Hippocampal formation (tissue), 2 donors: Measurements from ENCODE around the gene CACNA2D3.

ENCODE experiments used
- DNase-seq, 2 donors: peaks; one replicate each; lab custom pipeline; 2025; lab: John Stamatoyannopoulos, UW

Gene CACNA2D3

DNA sequence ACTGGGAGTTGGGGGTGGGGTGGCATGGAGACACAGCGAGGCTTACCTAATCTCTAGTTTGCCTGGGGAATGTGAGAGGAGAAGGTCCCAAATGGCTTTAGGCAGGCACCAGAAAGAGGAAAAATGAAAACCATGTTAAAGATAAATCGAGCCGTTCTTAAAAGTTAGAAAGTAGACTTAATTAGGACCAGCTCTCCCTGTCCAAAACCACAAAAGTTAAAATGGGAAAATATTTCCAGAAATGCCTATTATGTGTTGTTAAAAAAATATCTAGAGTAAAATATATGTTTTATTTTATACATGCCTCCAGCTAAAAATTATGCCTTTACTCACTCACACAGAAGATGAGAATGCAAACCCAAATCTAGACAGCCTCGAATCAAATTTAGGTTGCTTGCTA, 755.4 kb downstream of the CACNA2D3 start:
- no peak for DNase-seq

DNA sequence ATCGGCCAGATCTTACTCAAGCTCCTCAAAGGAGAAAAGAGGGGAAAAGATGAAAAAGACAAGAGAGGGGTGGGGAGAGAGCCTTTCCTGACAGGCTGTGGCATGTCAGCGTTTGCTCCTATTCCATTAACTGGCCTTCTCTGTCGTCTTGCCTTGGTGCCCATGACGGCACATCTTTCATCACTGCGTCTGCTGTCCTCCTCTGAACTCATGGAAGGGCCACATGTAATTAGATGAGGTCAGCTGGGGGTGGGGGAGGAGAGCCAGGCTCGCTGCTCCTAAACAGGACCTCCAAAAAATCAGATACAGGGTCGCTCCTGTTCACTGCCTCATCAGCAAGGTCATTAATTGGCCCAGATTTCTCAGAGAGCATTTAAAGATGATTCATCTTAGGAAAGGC, 755.8 kb downstream of the CACNA2D3 start:
- DNase-seq = no peak

DNA sequence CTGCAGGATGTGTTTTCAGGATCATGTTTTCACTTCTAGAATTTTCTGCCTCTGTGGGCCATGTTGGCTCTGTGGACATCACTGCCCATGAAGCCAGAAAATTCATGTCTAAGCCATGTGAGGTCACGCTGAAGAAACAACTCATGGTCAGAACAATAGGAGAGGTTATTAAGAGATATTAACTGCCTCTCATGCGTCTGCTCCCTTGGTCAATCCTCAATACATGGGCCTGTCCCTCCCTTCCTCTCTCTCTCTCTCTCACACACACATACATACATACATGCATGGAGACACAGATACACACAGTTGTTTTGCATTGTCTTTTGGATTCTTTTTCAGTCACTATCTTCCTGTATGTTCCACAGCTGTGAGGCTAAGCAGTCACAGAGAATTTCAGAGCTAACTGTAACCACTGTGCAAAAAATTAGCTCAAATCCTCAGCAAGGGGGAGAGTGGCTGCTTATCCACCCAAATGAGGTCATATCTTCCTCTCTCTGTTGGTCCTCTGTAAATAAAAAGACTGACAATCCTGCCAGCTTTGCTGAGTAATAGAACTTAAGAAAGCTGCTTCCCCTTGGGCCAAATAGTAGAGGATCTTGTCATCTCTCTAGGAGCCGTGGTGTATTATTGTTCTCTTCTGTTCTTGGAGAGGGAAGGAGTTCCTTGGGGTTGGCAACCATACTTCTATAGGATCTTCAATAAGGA, 759.9 kb downstream of the CACNA2D3 start:
- no peak for DNase-seq

DNA sequence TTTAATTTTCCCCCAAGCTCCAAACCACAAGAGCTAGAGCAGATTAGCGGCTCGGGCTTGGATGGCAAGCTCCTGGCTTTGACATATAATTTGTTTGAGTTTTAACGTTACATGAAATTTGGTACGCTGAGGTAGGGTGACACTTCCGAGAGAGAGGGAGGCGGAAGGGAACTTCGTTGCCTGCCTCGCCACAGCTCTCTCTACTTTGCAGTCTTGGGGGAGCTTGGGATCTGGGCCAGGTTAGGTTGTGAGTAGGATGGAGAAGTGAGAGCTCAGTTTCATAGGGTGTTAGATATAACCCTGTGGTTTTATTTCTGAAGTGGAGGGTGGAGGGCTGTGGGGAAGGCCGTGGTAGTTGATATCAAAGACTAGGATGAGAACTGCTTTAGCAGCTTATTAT, 765.8 kb downstream of the CACNA2D3 start:
- peak in 1 of 2 donors; percentile 9 for DNase-seq

DNA sequence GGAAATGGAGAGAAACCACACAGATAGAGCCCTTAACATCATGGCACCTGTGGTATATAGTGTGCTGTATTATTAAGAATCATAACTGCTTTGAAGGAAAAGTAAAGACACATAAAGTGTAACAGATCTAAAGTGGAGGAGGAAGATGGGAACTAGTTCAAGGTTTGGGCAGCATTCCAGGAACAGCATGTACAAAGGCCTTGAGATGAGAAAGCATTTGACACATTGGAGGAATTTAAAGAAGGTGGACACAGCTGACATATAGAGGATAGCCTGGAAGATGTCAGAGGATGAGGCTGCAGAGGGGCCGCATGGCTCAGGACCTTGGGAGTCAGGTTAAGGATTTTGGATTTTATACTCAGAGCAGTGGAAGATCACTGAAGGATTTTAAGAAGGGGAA, 766.5 kb downstream of the CACNA2D3 start:
- no peak for DNase-seq

DNA sequence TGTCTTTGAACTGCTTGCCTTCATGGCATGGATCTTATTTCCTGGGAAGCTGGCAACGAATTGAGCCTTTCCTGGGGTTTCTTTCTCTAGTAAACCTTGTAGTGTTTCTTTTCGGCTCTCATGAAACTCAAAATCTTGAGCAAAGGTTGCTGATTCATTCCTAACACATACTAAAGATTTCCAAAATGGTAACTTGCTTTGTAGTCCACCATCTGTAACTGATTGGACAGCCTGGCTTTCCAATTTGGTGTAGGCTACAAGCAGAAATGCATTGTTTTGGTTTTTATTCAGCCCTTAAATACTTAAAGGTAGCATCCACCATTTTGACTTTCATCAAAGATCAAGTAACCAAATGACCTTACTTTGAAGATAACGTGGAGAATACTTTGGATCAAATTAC, 767.4 kb downstream of the CACNA2D3 start:
- no peak for DNase-seq

DNA sequence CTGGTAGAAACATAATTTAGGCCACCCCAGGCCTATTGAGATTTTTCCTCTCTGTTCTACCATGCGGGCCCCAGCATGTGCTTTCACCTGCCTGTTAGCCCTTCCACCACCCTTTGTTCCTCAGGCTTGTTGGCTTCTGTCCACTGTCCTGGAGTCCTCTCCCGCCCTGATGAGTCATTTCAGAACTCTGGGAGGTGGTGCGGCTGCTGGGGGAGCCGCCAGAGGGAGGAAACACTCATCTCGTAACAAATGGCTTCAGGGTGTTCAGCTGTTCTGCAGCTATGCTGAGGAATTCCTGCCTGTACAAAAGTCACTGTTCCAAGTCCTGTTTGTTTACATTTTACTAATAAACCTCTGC, 769.2 kb downstream of the CACNA2D3 start:
- peak; percentile 17 to 45 for DNase-seq

DNA sequence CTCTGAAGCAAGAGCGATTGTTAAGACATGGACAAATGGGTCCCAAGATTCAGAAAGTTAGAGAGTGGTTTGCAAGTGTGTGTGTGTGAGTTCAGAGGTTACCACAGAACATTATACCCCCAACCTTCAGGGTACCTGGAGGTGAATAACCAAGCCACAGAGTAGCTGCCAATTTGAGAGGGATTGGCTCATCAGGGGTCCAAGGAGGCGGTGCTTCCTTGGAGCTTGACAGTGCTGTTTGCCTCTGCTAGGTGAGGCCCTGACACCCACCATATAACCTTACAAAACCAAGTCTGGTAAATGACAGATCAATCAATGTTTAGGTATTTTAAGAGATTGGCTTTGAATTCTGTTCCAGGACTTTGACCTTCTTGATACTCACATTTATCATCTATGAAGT, 769.8 kb downstream of the CACNA2D3 start:
- no peak for DNase-seq

DNA sequence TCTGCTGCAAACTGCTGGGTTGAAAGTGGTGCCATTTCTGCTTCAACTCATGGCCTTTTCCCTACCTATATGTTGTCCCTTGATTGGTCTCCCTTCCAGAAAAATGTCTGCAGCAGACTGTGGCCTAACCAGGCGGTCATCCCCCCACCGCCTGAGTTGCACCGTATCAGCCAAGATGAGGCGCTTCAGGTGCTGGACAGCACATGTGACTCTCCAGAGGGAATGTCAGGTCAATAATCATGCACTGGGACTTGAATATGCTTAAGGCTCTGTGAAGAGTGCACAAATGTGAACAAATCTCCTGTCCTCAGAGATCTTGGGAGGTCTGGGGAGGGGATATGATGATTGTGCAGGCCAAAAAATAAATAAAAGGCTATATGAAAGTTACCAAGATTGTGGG, 773.3 kb downstream of the CACNA2D3 start:
- DNase-seq = no peak

DNA sequence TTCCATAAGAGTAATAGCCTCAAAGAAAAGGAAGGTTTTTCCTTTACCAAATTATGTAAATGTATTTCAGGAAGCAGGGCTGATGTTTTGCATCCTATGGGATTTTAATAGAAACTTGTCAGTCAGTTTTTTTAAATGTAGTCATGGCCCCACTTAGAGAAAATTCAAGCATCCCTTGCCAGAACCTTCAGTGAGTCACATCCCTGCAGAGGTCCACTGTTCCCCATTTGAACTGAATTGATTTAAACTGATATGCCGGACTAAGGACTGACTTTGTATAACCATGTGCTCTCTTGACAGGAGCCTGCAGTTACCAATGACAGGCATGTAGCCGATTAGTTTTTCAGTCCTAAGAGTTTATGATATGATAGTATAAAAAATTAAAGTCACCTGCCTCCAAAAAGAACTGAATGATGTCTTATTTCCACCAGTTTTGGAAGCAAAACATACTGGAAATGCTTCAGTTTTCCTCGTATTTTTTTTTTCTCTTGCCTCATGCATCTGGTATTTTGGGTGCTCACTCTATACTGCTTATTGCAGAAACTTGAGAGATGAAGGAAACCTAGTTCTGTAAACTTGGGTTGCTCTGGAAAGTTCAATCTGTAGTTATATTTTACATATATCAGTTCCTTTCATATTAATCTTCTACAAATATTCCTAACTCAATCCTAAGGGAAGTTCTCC, 774.8 kb downstream of the CACNA2D3 start:
- no peak for DNase-seq

DNA sequence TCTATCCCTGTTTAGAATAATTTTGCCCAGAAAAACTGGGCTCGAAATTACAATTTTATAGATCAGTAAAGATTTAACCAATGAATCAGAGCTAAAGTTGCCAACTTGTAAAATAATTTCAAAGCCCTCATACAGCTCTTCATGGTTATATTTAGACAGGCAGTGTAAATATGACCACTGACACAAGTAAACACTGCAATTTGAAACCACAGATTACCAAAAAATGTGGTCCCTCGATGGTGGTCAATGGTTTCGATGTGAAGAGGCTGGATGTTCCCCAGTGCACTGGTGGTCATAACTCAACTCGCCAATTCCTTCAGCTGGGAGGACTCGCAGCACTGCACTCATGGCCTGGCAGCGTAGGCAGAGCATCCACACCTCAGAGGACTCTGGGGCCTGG, 776.9 kb downstream of the CACNA2D3 start:
- DNase-seq = no peak

DNA sequence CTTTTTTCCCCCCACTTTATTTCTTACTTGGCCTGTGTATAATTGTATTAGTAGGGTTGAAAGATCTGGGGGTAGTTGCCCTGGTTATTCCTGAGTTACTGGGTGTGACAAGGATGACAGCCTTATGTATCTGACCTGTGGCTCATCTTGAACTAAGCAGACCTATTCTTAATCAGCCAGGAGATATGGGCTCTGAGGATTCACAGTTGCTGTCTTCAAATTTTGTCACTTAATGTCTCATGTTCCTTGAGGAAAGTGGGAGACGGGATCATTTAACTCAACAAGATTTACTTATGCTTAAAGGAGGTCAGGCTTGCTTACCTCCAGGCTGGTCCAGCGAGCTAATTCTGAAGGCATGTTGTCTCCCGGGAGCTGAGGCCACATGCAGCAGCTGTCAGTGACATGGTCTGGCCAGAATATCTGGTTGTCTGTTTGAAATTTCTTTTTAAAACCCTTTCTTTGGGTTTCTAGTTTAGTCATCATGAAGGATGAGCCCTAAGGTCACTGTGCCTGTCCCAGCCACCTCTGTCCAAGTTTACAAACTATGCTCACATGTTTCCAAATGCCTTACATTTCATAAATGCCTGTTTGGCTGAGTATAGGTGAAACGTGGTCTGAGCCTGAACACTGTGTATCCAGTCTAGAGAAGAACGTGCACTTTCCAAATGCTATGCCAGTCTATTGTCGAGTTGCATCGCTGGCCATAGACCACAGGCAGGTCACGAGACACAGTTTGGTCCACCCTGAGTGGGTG, 778.7 kb downstream of the CACNA2D3 start:
- no peak for DNase-seq

DNA sequence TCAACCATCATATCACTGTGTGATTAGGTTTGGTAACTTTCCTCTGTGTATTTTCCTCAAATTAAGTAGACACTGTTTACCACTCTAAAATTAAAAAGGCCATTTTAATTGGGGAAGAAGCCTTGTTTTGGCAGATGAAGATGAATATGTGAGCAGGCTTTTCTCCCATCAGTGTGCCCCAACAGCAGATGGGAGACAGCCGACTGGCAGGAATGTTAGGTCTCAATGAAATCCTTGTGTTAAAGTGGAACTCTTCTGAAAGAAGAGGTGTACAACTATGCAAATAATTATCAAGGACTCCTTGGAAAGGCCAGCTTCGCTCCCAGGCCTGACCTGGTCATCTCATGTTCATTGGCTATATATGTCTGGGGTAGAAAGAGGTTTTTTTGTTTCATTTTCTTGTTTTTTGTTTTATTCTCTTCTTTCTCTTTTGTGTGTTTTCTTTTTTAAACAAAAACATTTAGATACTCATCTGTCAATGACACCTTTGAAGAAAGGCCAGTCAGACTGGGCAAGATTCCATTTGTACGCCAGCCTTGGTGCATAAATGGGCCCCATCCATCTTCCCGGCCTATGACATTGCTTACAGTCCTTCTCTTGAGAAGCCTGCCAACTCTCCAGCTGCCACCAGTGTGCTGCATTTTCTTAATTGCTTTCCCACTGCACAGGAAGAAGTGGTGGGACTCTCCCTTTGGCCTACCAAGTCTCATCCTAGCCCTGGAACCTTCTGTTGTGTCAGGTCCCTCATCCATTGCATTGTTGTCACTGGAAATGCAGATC, 779.7 kb downstream of the CACNA2D3 start:
- DNase-seq = no peak

DNA sequence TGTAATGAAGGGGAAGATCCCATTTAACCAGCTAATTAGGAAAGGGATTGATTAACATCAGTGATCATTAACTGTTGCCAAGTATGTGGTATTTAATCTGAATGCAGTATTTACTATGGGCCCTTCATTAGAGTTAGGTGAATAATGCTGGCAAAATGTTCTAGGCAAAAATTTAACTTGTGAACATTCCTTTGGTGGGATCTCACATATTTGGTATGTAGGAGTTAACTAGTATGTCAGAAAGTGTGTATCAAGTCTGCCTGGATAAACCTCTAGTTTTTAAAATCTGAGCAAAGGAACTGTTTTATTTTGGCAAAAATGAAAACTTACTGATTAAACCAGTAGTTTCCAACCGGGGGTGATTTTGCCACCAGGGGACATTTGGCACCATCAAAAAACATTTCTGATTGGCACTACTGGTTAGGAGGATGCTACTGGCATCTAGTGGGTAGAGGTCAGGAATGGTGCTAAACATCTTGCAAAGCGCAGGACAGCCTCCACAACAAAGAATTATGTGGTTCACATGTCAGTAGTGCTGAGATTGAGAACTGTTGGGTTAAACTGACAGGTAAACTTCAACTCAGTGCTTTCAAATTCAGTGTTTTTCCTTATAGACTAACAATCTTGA, 783.0 kb downstream of the CACNA2D3 start:
- no peak for DNase-seq

DNA sequence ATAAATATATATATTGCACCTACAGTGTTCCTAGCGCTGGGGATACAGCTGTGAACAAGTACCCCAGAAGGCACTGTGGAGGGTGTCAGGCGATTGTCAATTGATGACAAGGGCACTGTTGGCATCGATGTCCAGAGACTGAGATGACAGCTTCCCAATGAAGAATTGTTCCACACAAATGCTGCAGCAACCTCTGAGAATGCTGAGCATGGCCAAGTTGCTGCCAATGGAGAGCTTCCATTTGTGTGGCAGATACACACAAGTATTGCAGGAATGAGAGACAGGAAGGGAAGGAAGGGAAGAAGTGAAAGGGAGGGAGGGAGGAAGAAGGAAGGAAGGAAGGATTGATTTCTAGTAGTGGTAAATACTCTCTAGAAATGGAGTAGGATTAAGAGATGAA, 783.6 kb downstream of the CACNA2D3 start:
- DNase-seq = no peak

DNA sequence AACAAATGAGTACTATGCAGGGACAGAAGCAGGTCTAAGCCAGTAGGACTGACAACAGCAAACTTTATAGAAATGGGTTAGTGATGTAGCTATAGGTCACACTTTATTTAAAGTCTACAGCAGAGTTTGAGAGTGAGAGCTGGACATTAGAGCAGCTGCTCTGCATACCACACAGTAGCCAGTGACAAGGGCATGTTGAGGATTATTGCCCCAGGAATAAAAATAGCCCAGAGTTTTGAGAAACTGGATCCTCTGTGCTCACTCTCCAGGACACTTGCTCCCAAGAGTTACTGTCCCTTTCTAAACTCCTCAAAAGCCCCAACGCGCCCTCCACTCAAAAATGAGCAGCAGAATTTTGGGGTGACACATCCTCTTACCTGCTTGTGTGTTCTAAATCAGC, 784.4 kb downstream of the CACNA2D3 start:
- DNase-seq = no peak

DNA sequence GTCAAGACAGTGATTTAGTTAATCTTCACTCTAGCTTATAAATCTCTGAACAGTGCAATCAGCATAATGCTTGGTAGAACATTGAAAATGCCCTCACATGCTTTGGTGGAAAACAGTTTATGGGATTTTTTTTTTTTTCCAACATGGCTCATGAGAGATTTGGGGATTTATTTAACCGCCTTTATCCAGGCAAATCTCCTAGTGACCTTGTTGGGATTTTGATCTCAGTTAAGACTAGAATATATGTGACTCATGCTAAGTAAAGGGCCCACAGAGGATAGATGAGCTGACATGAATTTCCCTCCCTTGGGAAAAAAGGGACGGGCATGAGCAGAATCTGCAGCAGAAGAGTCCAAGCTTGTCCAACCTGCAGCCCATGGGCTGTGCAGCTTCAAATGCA, 786.8 kb downstream of the CACNA2D3 start:
- DNase-seq = no peak

DNA sequence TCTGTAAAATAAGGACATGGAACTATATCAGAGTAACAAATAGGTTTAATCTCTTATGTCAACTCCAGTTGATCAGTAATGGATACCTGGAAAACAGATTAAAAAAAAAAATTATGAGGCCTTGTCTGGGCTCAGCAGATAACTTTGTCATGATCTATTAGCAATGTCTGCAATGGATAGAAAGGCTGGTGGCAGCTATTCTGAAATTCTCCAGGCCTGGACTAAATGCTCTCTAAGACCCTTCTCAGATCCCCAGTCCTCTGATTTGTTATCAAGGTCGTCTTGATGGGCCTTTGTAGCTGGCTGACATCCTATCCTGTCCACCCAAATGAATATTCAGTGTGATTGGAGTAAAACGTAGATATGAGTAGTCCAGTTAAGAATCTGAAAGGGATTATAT, 791.8 kb downstream of the CACNA2D3 start:
- no peak for DNase-seq

DNA sequence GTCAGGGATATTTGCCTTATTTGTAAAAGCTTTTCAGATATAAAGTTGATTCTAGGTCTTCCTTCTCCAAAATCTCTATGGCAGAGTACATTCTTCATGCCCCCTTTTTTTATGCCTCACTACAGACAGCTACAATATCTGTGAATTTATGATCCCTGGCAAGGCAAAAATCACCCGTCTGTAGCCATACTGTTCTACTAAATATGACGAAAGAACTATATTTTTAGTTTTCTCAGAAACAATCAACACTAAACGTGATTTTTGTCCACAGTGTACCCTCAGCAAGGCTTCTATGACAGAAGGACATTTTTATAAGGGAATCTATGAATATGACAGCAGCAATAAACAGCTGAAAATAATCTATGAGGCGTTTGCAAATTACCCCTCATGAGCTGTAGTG, 792.8 kb downstream of the CACNA2D3 start:
- DNase-seq = no peak

DNA sequence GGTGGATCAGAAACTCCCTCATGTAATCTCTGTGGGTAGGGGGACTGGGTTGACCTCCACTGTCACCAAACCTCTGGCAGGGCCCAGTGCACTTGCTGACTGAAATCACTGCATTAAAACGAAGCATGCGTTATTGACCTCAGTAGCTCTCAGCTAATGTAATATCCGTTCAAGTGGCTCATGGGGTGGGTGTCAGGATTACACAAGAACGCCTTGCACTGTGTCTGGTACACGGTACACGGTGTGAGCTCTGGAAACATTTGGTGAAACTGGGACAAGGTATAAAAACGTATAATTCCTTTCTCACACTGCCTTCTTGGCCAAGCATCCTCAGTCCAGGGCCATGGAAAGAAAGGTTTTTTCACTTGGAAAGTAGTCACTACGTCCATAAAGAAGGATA, 793.6 kb downstream of the CACNA2D3 start:
- no peak for DNase-seq

DNA sequence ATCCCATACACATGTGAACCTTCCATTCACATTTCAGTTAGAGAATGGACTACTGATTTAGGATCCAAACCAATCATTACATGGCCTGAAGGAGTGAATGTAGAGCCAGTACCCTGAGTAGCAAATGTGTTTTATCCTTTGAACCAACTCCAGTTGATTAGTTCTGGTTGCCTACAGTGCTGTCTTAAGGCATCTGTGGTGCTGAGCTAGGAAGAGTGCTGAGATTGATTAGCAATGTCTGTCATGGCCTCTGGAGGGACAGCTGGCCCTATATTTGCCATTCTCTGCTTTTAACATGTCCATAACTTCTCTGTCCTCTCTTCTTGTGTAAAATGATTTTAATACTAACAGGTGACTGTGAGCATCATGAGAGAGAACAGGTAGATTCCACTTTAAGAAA, 794.4 kb downstream of the CACNA2D3 start:
- DNase-seq = no peak

DNA sequence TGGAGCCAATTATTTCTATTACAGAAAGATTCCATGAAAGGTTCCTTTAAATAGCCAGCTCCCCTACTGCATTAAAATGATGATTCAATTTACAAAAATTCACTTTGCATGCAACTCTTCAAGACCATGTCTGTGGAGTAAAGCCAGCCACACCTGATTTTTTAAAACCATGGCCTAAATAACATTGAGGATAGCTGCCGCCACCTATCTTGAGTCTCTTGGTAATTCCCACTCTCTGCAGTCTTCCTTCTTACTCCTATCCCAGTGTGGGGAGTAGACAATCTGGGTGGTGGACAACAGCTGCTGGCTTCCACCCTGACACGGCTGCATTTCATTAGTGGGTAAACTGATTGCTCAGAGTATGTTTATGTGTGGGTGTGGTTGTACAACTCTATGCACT, 794.8 kb downstream of the CACNA2D3 start:
- DNase-seq = no peak
